GM20431 (cell line): ENCODE data around the gene EML1.
"Not testable (repeated sequence)": the region's sequence is repeated elsewhere in the genome, so short reads cannot be mapped to it uniquely, and the experiment has no call there.

Experiments used
- in situ Hi-C: fragments of 300-500 bp; cut with MseI, MboI; formaldehyde crosslinking; loops from one replicate; pipeline ENCODE4 v1.15.0; 2020; ENCODE audit warnings: low sequenced_read_pairs; ENCODE audit not compliant: unreplicated experiment

EML1 gene

DNA sequence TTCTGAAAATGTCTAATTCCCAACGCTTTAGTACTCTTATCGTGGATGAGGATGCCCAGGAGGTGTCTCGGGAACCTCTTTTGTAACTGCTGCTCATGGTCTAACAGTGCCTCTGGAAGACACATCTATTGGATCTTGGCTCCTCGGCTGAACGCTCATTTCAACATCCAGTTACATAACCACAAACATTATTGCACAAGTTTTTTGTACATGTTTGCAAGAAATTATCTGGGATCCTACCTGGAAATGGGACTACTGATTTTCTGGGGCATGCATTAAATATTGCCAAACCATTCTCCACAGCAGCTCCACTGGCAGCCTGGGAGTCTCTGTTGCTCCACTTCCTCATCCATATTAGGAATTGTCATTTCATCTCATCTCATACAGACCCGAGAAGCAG, 154.5 kb downstream of the EML1 start:
- in situ Hi-C loops = no loop called here

DNA sequence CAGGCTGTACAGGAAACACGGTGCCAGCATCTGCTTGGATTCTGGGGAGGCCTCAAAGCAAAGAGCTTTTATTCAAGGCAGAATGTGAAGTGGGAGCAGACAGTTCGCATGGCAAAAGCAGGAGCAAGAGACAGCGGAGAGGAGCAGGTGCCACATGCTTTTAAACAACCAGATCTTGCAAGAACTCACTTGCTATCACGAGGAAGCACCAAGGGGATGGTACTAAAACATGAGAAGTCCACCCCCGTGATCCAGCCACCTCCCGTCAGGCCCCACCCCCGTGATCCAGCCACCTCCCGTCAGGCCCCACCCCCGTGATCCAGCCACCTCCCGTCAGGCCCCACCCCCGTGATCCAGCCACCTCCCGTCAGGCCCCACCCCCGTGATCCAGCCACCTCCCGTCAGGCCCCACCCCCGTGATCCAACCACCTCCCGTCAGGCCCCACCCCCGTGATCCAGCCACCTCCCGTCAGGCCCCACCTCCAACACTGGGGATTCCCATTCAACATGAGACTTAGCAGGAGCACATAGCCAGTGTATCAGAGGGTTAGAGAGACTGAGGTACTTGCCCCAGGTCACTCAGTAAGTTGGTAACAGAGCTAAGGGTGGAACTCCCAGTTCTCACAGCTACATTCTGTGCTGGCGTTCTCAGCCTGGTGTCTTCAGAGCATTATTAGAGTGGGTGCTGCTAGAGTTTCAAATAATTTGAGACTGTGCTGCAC, 156.0 kb downstream of the EML1 start:
- in situ Hi-C loops = not testable (repeated sequence)

DNA sequence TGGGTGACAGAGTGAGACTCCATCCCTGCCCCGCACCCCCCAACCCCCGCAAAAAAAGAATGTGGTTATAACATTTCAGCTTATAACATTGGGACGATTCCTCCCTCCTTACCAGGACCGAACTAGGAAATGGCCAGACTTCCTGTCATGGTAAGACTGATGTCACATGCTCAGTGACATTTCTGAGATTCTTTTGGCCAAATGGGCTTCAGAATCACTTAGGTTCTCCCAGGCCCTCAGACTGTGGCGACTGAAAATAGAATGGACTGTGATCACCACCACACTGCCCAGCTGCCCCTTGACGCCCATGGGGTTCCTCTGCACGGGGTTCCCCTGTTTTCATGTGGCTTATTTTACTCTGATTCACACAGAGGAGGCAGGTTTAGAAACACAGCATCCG, 157.0 kb downstream of the EML1 start:
- in situ Hi-C loops = no loop called here

DNA sequence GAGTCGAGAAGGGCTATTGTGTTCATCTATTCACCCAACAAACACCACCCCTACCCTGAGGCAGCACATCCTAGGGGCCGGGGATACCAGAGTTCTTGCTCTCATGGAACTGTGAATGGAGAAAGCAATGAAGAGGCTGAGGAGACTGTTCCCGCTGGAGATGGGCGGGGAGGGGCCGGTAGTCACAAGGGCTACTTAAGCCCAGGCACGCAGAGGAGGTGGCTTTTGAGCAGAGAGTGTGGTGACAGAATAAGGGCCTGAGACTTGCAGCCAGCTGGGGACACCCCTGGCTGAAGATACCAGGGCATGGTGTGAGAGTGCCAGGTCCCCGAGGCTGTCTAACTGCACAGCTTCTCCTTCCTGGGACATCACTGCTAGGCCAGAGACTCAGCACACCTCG, 157.9 kb downstream of the EML1 start:
- in situ Hi-C loops = no loop called here

DNA sequence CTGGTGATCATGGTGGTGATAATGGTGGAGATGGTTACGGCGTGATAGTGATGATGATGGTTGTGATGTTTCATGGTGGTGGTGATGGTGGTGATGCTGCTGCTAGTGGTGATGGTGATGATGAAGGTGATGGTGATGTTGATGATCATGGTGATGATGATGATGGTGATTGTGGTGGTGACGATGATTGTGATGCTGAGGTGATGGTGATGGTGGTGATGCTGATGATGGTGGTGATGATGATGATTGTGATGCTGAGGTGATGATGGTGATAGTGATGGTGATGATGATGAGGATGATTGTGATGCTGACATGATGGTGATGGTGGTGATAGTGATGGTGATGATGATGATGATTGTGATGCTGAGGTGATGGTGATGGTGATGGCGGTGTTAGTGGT, 158.8 kb downstream of the EML1 start:
- in situ Hi-C loops = no loop called here

DNA sequence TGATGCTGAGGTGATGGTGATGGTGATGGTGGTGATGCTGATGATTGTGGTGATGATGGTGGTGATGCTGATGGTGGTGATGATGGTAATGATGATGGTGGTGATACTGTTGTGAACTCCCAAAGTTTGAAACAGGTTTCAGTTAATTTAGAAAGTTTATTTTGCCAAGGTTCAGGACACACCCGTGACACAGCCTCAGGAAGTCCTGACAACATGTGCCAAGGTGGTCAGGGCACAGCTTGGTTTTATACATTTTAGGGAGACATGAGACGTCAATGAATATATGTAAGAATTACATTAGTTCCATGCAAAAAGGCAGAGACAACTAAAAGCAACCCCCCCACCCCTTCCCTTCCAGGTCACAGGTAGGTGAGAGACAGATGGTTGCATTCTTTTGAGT, 159.2 kb downstream of the EML1 start:
- in situ Hi-C loops = no loop called here

DNA sequence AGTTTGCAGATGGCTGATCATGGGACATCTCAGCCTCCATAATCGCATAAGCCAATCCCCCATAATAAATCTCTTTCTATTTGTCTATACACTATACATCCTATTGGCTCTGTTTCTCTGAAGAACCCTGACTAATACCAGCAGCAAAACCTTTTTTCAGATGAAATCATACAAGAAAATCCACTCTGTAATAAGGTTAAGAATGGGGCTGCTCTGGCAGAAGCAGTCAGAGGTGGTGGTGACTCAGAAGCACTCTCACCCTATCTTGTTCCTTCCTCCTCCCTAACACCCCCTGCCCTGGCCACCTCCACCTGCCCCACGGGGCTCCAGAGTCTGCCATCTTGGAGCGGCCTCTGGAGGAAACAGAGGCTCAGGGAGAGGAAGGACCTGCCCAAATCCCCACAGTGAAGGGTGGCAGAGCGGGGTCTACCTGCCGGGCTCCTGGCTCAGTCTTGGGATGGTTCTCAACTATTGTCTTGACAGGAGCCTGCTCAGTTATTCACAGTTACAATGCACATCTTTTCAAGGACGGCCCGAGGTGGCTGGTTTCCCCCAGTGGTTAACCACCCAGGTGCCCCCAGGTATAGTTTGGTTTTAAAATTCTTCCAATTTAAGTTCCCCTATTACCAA, 162.7 kb downstream of the EML1 start:
- in situ Hi-C loops = no loop called here

DNA sequence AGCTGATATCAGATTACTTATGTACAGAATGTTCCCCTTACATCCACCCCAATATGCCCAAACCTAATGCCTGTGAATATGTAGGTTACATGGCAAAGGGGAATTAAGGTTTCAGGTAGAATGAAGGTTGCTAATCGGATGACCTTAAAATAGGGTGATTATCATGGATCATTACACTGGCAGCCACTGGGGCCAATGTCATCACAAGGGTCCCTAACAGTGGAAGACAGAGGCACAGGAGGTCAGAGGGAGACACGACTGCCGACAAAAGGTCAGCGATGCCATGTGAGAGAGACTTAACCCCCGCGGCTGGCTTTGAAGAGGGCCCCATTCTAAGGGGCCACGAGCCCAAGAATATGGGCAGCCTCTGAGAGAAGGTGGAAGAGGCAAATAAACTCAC, 165.2 kb downstream of the EML1 start:
- in situ Hi-C loops = no loop called here

DNA sequence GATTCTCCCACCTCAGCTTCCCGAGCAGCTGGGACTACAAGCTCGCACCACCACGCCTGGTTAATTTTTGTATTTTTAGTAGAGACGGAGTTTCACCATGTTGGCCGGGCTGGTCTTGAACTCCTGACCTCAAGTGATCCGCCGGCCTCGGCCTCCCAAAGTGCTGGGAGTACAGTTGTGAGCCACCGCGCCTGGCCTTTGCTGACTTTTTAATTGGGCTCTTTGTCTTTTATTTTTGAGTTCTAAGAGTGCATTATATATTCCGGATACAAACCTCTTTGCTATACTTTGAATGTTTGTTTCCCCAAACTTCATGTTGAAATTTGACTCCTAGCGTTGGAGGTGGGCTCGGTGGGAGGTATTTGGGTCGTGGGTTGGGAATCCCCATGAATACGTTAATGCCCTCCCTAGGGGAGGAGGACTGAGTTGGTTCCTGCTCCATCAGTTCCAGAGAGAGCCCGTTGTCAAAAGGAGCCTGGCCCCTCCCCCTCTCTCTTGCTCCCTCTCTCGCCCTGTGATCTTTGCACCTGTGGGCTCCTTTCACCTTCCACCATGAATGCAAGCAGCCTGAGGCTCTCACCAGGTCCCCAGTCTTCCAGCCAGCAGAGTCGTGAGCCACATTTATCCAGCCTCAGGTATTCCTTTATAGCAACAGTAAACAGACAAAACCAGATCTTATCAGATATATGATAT, 168.8 kb downstream of the EML1 start:
- in situ Hi-C loops = no loop called here

DNA sequence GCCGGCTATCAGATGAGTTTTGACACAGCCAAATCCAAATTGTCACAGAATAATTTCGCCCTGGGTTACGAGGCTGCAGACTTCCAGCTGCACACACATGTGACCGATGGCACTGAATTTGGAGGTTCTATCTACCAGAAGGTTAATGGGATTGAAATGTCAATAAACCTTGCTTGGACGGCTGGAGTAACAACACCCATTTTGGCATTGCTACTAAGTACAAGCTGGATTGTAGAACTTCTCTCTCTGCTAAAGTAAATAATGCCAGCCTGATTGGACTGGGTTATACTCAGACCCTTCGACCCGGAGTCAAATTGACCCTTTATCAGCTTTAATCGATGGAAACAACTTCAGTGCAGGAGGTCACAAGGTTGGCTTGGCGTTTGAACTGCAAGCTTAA, 171.8 kb downstream of the EML1 start:
- in situ Hi-C loops = no loop called here

DNA sequence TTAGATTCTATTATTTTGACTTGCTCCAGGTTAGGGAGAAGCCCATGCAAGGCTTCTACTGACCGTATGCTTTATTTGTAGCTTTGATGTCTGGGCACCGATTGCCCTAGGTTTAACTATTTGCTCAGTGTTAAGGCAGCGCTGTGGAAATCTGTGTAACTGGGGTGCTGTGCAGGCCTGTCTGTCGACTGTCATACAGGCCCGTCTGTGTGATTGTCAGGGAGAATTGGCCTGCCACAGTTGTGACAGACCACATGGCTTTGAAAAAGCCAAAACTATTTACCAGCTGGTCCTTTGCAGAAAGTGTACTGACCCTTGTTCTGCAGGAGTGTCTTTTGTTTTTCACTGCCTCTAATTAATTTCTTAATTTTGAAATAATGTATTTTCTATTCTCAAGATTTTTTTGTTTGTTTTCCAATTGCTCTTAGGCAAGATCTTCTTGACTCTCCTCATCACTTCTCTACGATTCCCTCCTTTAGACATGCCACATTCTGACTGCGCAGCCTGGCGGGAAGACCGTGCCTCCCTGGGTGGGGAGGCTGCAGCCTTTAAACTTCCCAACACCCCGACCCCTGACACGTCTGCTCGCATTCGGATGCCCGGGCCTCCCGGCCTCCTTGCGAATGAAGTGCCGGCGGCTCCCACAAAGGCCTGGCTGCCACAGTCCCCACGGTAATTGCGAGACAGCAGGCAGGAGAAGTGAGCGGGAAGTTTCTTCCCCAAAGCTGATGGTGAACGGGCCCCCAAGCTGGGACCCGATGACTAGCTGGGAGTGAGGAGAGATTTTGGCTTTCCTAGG, 173.0 kb downstream of the EML1 start:
- in situ Hi-C loops = no loop called here

DNA sequence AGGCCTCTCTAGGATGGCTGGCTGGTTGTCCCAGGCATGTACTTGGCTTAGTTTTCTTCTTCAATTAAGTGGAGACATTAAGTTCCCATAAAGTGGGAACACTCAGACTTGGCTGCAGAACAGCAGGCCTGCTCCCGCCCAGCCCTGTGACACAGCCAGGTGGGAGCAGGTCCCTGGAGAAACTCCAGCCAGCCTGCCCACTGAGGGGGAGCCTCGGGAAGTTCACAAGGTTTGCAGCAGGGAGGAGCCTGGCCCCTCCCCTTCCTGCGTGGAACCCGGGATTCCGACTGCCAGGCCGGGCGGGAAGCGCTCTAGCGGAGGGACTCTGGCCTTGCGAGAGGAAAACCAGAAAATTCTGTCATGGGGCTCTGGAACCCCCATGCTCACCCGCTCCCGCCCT, 173.7 kb downstream of the EML1 start:
- in situ Hi-C loops = no loop called here

DNA sequence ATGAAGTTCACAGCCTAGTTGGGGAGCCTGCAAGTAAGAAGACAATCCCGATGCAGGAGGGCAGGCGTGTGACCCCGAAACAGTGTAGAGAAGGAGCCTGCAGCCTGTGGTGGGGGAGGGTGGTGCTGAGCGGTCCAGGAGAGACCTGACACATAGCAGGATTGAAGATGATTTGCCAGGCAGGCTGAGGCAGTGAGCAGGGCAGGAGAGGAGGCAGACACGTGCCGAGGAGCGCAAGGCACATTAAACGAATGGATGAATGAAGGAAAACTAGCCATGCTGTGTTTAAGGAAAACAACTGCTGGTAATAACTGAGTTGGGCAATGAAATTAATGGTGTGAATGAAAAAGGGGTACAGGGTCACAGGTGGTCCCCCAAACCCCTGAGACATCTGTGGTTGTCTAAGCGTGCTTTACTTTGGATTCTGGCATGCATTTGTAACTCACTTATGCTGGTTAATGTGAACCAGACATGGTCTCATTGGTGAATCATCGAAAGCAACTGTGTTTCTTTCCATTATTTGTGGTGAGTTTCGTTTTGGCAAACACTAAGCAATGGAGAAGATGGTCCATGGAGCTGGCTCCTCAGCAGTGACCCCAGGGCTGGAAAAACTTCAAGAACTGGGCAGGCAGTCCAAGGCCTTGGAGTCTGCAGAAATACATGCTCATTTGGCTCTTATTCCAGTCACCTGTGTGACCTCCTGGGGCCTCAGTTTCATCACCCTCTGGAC, 175.1 kb downstream of the EML1 start:
- in situ Hi-C loops = no loop called here

DNA sequence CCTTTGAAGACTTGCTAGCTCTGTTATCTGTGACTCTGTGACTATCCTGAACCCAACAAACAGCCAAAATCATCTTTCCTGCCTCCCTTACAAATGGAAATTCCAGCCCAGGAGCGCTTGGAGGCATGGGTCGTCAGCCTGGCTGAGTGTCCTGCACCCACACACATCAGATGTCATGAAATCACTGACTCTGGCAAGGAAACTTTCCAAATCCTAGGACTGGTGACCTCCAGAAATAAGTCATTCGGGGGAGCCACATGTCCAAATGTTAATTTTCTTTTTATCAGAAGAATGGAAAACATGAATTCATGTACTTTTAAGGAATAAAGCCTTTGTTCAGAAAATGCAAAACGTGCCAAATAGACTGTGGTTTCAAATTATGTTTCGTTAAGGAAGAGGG, 175.7 kb downstream of the EML1 start:
- in situ Hi-C loops = no loop called here

DNA sequence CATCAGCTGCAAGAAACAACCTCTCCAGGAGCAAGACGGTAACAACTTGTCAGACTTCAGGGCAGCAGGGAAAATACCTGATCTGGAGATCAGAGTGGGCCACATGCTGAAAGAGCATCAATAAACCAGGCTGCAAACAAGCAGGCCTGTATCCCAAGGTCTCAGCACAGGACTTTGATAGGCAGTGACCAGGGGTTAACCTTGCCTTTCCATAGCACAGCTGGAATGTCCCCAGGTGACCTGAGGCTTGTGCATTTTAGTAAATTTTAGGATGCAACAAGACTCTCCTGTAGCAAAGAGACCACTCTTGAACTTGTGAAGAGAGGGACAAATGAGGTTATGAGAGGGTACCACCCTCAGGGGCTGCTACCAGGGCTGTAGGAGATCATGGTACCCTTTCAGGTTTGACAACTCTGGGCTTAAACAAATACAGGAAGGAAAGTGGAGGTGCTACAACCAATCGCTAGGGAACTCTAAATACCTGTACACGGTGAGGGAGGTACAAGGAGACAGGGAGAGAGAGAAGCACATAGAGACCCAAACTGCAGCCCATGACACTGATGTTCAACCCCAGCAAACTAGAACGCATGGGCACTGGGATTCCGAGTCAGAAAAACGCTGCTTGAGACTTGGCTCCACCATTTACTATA, 176.6 kb downstream of the EML1 start:
- in situ Hi-C loops = no loop called here

DNA sequence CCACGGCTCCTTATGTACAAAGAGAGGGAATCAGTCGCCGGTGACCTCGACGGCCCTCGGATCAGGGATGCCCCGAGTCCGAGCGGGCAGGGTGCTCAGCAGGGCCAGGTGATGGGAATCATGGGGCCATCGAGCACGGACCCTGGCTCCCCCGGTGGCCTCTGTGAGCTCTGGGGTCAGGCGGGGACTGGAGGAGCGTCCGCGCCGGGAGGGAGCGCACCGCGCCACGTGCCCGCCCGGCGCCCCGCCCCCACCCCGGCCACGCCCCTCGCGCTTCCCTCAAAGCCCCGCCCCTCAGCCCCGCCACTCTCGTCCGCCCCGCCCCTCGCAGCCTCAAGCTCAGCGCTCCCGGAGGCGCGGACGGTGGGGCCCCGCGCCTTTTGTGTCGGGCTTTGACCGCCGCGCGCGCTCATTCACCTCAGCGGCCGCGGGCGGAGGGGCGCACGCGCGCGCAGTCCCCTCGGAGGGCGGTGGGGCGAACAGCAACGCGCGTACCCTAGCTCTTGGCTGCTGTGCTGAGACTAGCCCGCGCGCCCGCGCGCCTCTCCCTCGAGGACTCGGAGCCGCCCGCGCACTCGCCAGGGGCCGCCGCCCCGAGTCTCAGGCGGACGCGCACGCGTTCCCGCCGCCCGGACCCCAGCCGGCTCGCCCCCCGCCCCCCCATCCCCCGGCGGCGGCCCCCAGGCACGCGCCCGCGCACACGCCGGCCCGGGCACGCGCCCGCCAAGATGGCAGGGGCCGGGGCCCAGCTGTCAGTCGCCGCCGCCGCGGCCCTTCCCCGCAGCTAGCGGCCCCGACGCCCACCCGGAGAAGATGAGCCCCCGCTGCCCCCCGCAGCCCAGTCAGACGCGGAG, 178.1 kb downstream of the EML1 start:
- in situ Hi-C loops = no loop called here

DNA sequence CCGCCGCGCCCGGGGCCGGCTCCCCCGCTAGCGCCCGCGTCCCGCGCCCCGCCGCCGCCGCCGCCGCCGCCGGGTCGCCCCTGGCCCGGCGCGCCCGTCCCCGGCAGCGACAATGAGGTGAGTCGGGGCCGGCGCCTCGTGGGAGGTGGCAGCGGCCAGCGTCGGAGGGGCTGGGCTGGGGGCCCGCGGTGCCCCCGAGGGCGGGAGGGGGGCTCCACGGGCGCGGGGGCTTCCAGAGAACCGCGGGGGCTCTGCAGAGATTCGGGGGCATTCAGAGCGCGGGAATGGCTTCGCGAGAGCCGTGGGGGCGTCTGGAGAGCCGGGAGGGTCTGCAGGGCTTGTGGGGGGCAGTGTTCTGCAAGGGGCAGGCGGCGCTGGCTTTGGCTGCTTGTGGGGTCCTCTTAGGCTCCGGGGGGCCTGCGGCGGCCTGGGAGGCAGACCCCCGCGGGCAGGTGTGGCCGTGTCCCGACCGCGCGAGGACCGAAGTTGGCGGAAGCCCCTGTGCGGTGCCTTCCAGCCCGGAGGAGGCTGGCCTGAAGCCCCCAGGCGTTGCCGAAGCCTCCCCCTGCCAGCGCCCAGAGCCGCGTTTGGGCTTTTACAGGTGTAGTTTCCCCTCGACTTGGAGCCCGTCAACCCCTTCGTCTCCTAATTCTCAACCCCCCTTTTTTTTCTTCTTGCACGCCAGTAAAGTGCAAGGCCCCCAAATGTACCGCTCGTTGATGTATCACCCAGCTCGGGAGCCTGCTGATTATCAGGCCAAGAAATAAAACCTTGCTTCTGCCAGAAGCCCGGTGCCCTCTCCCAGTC, 178.9 kb downstream of the EML1 start:
- in situ Hi-C loops = no loop called here
